Heart right ventricle (tissue), 16 donors: ENCODE results near the gene DDIT4. TPM values are rescaled to one million over a fixed set of nuclear protein-coding genes. Genes with fewer than 3 reads are reported as not detected.

Source experiments
- ATAC-seq, 8 donors: fragments of 200-7000 bp; cut with Tn5 transposase; one replicate each; pipeline ENCODE4 v1.9.1; 2020; ENCODE audit warnings: mild to moderate bottlenecking in 8 of 8, moderate library complexity in 8 of 8, moderate number of reproducible peaks in 1 of 8
- DNase-seq, 2 donors: peaks; one replicate each; pipeline ENCODE4 v3.0.0-alpha.2; 2020
- H3K27ac ChIP-seq, 10 donors: fragments of 200-600 bp; sonication (generic) in 2 of 10; one replicate each; pipeline versions ENCODE4 v1.5.0 to v1.8.0; 2020 to 2022; ENCODE audit warnings: mild to moderate bottlenecking in 3 of 10
- H3K27me3 ChIP-seq, 7 donors: fragments of 200-600 bp; one replicate each; pipeline ENCODE4 v1.8.0; 2021 to 2022; ENCODE audit warnings: mild to moderate bottlenecking in 2 of 7
- H3K36me3 ChIP-seq, 9 donors: fragments of 200-600 bp; sonication (generic) in 1 of 9; one replicate each; pipeline versions ENCODE4 v1.5.0 to v1.8.0; 2020 to 2022; ENCODE audit warnings: mild to moderate bottlenecking in 2 of 9
- H3K4me1 ChIP-seq, 9 donors: fragments of 200-600 bp; sonication (generic) in 1 of 9; one replicate each; pipeline versions ENCODE4 v1.5.0 to v1.8.0; 2020 to 2022; ENCODE audit warnings: mild to moderate bottlenecking in 4 of 9
- H3K4me3 ChIP-seq, 10 donors: fragments of 200-600 bp; sonication (generic) in 2 of 10; one replicate each; pipeline versions ENCODE4 v1.5.0 to v1.8.0; 2020 to 2022; ENCODE audit warnings: mild to moderate bottlenecking in 7 of 10, moderate library complexity in 2 of 10
- H3K9me3 ChIP-seq, 11 donors: fragments of 200-600 bp in 10 of 11; sonication (generic) in 2 of 11; one replicate each; pipeline versions ENCODE4 v1.5.0 to v1.8.0; 2013 to 2022; ENCODE audit warnings: mild to moderate bottlenecking in 2 of 11, control low read depth in 1 of 11, moderate library complexity in 1 of 11
- WGBS, 2 donors: extraction: QIAGEN DNeasy Blood & Tissue Kit; methylation state at CpG; one replicate each; pipeline ENCODE4 v1.1.7; 2013; ENCODE audit warnings: inconsistent platforms in 1 of 2; 5-methylcytosine and 5-hydroxymethylcytosine counted together
- intact Hi-C, 10 donors: fragments of 100-400 bp; cut with DNase I; formaldehyde crosslinking; loops; one replicate each; pipeline versions ENCODE4 v1.11.1 to v1.14.2; 2022
- polyA plus RNA-seq, 2 donors: library from polyadenylated mRNA; stranded (reverse); fragments of 200-250 nt; gene quantifications; one replicate each; pipeline ENCODE4 v1.2.3, GENCODE V29; 2013
- total RNA-seq, 10 donors: library from RNA; stranded (reverse); fragmentation: NEBNext Ultra II Directional in 3 of 10; extraction: Animal tissue kit (Norgen Biotek cat#: 25700) in 3 of 10; gene quantifications; one replicate each; pipeline versions ENCODE4 v1.2.1 to v1.2.4, GENCODE V29; 2021 to 2023
- TF ChIP-seq, protein P1 (sequence below), 9 donors: fragments of 200-600 bp; sonication (generic) in 2 of 9; IDR thresholded peaks; one replicate each; pipeline versions ENCODE4 v1.5.0 to v1.8.0; 2021 to 2022; ENCODE audit warnings: antibody characterized with exemption in 9 of 9, mild to moderate bottlenecking in 5 of 9, moderate library complexity in 1 of 9
- donor health status: Arrhythmogenic right ventricular cardiomyopathy.
- donor health status: ischemic (EF 13 %, LVEDD 7.1; RV severe dilation, severe dysfunction).
- donor health status: healthy with polysubstance abuse.
- donor health status: DM: no; HTN: yes; CAD: no.
- donor health status: DM: no; HTN: no; CAD: no.
- donor health status: ischemic (EF 25% LVEDD 6.9; RV normal size, moderate dysfunction).
- donor health status: ischemic (EF 25% LVEDD 5.7; RV mildly dilated, moderate dysfunction).
- donor health status: healthy.
- donor health status: DM: yes; HTN: yes; CAD: no.
- donor health status: Ischemic cardiomyopathy.
- donor health status: ischemic (EF 35%, LVEDD 5.7; RV mildly dilated, moderate dysfunction).
- donor health status: nonischemic (EF 11% LVEDD 7.7; RV severe dilation, severe dysfunction).
- donor health status: DM: yes; HTN: yes; CAD: no.
- donor health status: PGD.
- donor health status: ischemic (EF 29% LVEDD 5.4; RV normal size, mild dysfunction).
- donor health status: nonischemic (EF 23%, LVEDD 6.1; RV moderate dilation, normal function).

The DDIT4 gene
- total and polyA plus RNA-seq, 12 donors, result 13.6 to 135 (median 39.6) TPM

DNA sequence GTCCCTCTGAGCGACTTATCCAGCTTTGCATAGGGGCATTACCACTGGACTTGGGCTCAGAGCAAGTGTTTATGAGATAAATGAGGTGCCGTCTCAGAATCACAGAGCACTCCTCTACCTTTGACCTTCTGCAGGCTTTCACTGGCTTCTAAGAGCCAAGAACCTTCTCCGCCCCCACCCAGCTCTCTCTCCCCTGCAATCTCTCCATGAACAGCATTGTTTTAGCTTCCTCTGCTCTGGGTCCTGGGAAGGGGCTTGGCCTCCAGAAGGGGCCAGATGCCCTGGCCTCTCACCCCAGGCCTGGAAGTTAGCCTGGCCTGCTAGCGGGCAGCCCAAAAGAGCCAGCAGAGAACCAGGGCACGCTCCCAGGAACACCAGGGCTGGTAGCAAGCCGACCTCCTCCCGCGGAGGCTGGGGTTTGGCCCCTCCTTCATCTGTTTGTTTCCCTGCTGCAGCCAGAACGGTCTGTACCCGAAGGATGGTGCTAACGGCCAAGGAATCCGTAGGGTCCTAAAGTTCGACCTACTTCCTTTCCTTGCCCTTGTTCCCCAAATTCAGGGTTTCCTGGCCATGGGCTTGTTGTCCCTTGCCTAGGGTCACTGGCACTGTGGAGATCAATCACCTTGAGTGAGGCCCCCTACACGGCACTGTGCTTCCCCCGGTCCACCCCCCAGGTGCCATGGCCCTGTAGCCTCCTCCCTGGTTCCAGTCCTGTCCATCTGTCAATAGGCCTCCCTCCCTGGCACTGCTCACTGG is 18.7 kb upstream of the DDIT4 start:
- ATAC-seq (peak; percentile 85 to 94 (median 91)), DNase-seq (peak; percentile 87 to 90)
- Histone ChIP-seq H3K27ac (peak overlapping the region; percentile 84 to 97 (median 90)), H3K4me1 (peaks cover 41 to 97% (median 87%) of the 10 kb centered on the region in 9 donors), H3K4me3 (peak overlapping the region in 7 of 10 donors; percentile 1 to 28 (median 20)), H3K9me3 (no peaks in the 10 kb centered on the region), H3K36me3 (no peaks in the 10 kb centered on the region), H3K27me3 (no peaks in the 10 kb centered on the region)
- TF ChIP-seq, protein P1, sequence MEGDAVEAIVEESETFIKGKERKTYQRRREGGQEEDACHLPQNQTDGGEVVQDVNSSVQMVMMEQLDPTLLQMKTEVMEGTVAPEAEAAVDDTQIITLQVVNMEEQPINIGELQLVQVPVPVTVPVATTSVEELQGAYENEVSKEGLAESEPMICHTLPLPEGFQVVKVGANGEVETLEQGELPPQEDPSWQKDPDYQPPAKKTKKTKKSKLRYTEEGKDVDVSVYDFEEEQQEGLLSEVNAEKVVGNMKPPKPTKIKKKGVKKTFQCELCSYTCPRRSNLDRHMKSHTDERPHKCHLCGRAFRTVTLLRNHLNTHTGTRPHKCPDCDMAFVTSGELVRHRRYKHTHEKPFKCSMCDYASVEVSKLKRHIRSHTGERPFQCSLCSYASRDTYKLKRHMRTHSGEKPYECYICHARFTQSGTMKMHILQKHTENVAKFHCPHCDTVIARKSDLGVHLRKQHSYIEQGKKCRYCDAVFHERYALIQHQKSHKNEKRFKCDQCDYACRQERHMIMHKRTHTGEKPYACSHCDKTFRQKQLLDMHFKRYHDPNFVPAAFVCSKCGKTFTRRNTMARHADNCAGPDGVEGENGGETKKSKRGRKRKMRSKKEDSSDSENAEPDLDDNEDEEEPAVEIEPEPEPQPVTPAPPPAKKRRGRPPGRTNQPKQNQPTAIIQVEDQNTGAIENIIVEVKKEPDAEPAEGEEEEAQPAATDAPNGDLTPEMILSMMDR (IDR thresholded peaks at IDR 0.05), result peak in 2 of 9 donors; percentile 14 to 36
- 4 to 7% methylated on average over 15 of the region's 15 CpGs for WGBS, 2 donors
- intact Hi-C loops, result loop anchor here in 3 of 10 donors (2.0 to 5.0 kb wide), 3 partner anchors 18 to 72 kb away; partner anchors contain the start of gene DDIT4 (in 1 of the 3)

DNA sequence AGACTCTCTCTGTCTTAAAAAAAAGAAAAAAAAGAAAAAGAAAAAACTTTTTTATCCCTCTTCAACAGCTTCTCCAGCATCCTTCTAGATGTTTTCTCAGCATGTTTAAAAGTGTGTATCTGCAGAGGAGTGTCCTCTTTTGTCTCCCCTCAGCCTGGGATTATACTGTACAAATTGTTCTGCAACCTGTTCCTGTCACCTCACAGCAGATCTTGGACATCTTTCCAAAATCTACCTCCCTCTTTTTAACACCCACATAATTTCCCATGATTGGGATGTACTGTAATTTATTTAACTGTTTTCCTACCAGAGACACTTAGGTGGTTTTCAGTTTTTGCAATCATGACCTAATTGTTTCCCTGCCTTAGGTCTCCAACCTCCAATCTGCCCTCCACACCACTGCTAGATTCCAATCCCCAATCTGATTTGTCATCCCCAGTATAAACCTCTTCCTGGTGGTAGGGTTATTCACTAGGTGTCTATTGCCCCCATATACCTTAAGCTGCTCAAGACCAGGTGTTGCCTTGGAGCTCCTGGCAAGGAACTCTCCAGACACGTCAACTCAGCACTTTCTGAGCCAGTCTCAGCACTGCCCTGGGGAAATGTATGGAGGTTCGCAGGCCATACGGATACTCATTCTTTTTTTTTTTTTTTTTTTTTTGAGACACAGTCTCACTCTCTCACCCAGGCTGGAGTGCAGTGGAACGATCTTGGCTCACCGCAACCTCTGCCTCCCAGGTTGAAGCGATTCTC is 17.6 kb upstream of the DDIT4 start:
- DNase-seq (no peak), ATAC-seq (peak in 1 of 8 donors; percentile 19)
- H3K4me1 ChIP-seq, result peaks cover 41 to 97% (median 84%) of the 10 kb centered on the region in 9 donors
- H3K4me3 ChIP-seq, result no peak overlapping the region
- no peaks in the 10 kb centered on the region for H3K9me3 ChIP-seq
- peak overlapping the region; percentile 84 to 97 (median 90) for H3K27ac ChIP-seq
- no peaks in the 10 kb centered on the region for H3K36me3 ChIP-seq
- intact Hi-C loops, result loop anchor here in 3 of 10 donors (2.0 to 5.0 kb wide), 3 partner anchors 17 to 71 kb away; partner anchors contain the start of gene DDIT4 (in 1 of the 3)
- H3K27me3 ChIP-seq, result no peaks in the 10 kb centered on the region
- TF ChIP-seq, protein P1 (IDR thresholded peaks at IDR 0.05), result no peak
- 94 to 95% methylated on average over 6 of the region's 6 CpGs for WGBS, 2 donors

DNA sequence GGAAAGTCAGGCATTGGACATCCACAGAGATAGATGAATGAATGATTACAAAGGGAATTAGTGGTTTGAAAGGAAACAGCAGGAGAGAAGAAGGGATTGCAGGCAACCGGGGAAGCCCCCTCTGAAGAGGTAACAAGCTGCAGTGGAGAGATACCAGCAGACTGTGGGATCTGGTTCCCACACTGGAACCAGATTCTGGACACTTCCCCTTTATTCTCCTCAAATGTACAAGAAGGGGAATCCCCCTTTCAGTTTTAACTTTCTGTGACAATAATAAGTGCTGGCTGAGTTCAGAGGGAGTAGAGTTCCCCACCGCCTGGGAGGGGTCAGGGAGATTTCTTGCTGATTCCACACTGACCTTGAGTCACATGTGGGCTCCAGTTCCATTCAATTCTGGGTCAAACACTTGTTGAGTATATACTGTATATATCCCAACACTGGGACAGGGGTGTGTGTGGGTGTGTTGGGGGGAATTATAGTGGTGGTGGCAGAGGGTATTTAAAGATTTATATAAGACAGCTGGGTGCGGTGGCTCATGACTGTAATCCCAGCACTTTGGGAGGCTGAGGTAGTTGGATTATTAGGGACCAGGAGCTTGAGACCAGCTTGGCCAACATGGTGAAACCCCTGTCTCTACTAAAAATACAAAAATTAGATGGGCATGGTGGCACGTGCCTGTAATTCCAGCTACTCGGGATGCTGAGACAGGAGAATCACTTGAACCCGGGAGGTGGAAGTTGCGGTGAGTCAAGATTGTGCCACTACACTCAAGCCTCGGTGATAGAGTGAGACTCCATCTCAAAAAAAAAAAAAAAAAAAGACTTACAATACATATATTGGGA is 16.5 kb upstream of the DDIT4 start:
- no peaks in the 10 kb centered on the region for H3K27me3 ChIP-seq
- H3K4me1 ChIP-seq, result peaks cover 41 to 97% (median 86%) of the 10 kb centered on the region in 9 donors
- H3K4me3 ChIP-seq, result no peak overlapping the region
- no peaks in the 10 kb centered on the region for H3K36me3 ChIP-seq
- DNase-seq (no peak), ATAC-seq (no peak)
- 73 to 77% methylated on average over 8 of the region's 8 CpGs for WGBS, 2 donors
- H3K9me3 ChIP-seq, result no peaks in the 10 kb centered on the region
- intact Hi-C loops, result loop anchor here in 2 of 10 donors (5.0 kb wide), 2 partner anchors 60 to 70 kb away; no protein-coding TSS in a partner anchor
- TF ChIP-seq, protein P1 (IDR thresholded peaks at IDR 0.05), result no peak
- peak overlapping the region in 9 of 10 donors; percentile 69 to 97 (median 93) for H3K27ac ChIP-seq
